Stimulated activated CD8-positive, alpha-beta memory T cell treated with anti-CD3 and anti-CD28 coated beads, Interleukin-15, amount 100 ng/mL, for 24 hours (primary cell): ENCODE results near the gene PLCB4.
"Not testable (repeated sequence)": the region's sequence is repeated elsewhere in the genome, so short reads cannot be mapped to it uniquely, and the experiment has no call there.

Experiments
- DNase-seq: peaks from one replicate; pipeline ENCODE4 v3.0.0-alpha.2; 2020; ENCODE audit warnings: low read depth

Gene PLCB4

GRCh38 chr20:9367328-9367727, 298.4 kb downstream of the PLCB4 start:
- no peak for DNase-seq

DNA sequence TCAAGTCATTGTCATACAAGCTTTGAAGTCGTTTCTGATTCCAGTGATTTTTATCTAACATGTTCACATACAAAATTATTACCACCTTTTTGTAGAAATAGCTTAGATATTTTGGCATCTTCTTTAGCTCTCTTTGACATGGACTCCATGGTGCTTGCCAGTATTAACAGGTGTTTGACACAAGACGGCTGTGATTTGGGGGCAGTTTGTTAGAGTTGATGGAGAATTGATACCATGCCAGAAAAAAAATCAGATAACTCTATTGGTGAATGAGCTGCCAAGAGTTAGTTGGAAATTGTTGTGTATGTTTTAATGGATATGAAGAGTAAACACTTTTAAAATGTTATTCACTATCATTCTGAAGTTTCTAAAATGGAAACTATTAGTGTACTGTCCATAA, 298.9 kb downstream of the PLCB4 start:
- DNase-seq: no peak

- no peak for DNase-seq
Measured at GRCh38 chr20:9368893-9369292, 300.0 kb downstream of the PLCB4 start.

DNA sequence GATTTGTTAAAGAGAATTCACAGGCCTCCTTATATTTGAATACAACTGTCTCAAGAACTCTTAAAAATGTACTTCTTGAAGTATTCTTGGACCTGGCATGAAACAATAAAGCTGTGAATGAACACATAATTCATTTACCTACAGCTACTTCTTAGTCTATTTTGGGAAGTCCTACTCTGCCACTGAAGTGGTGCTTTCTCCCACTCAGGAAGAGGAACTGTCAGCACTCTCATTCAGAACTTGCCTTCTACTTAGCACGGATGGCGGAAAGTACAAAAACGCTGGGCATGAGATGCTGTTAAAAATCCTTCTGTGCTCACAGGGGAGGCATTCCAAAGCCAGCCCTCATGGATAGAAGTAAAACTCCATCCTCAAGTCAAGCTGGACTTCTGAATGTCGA, 300.7 kb downstream of the PLCB4 start:
- no peak for DNase-seq

DNA sequence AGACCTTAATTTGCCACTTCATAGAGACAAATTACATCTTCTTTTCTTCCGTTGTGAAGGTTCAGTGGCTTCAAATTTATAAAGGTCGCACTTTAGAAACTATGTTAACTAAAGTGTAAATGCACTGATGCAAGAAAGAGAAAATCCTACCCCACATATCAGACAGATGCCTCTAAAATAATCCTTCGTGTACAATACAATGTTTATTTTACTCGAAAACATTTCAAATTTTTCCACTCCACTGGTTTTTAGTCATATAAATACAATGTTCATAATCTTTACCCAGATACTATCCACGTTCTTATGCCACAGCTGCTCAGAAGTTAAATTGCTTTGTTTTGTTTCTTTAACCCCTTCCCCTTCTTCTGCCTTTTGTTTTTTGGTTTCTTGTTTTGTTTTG, 305.2 kb downstream of the PLCB4 start:
- DNase-seq: no peak

DNA sequence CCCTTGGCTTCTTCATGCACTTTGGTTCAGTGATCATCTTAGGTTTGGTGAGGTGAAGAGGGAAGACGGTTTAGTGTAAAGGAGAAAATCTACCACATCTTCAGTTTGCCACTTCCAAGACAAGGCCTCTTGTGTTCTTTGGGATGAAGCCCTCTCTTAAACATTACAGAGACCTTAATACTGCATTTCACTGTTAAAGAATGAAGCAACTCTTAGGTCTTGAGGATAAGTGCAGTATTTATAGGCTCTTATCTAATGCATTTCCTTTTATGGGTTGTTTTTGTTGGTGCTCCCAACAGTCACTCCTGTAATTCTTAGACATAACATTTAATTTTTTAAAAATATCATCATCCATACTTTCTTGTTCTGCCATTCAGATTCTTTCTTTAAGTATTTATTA, 305.6 kb downstream of the PLCB4 start:
- no peak for DNase-seq

GRCh38 chr20:9375221-9375681, 306.4 kb downstream of the PLCB4 start:
- no peak for DNase-seq

DNA sequence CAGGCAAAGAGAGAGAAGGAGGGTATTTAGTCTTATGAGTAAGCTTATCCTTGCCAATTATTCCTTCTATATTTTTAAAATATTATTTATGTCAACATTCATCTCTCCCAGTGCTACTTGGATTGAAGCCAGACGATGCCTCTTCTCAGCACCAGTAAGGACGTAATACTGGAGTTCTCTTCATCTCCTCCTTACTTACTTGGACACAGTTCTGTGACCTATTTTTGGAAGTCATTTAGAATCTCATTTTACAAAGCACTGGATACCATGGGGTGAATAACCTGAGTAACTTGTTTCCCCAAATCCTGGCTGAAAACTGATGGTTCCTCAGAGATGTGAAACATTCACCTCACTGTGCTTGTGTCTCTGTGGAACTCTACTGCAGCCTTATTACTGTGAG, 308.1 kb downstream of the PLCB4 start:
- no peak for DNase-seq

DNA sequence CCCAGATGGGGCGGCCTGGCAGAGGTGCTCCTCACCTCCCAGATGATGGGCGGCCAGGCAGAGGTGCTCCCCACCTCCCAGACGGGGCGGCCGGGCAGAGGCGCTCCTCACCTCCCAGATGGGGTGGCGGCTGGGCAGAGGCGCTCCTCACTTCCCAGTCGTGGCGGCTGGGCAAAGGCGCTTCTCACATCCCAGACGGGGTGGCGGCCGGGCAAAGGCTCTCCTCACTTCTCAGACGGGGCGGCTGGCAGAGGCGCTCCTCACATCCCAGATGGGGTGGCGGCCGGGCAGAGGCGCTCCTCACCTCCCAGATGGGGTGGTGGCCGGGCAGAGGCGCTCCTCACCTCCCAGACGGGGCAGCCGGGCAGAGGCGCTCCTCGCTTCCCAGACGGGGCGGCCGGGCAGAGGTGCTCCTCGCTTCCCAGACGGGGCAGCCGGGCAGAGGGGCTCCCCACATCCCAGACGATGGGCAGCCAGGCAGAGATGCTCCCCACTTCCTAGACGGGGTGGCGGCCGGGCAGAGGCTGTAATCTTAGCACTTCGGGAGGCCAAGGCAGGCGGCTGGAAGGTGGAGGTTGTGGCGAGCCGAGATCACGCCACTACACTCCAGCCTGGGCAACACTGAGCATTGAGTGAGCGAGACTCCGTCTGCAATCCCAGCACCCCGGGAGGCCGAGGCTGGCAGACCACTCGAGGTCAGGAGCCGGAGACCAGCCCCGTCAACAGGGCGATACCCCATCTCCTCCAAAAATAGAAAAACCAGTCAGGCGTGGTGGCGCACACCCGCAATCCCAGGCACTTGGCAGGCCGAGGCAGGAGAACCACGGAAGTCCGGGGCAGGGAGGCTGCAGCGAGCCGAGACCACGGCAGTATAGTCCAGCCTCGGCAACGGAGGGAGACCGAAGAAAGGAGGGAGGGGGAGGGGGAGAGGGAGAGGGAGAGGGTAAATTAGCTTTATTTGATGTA, 316.7 kb downstream of the PLCB4 start:
- DNase-seq: not testable (repeated sequence)

DNA sequence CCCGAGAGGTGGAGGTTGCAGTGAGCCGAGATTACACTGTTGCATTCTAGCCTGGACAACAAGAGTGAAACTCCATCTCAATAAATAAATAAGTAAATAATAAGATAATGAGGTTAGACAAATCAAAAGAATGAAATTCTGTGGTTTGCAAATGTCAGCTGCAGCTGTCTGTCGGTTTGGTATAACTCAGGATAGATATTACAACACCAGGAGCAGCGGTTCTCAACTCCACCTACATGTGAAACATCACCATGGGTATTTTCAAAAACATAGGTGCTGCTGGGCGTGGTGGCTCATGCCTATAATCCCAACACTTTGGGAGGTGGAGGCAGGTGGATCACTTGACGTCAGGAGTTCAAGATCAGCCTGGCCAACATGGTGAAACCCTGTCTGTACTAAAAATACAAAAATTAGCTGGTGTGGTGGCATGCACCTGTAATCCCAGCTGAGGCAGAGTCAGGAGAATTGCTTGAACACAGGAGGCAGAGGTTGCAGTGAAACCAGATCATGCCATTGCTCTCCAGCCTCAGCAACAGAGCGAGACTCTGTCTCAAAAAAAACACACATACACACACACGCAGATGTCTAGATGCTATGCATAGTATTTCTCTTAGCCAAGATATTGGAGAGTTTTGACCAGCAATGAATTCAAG, 319.4 kb downstream of the PLCB4 start:
- no peak for DNase-seq

- DNase-seq: no peak
Measured at GRCh38 chr20:9388813-9389161, 319.9 kb downstream of the PLCB4 start.

- DNase-seq: no peak
Measured at GRCh38 chr20:9389346-9389745, 320.5 kb downstream of the PLCB4 start.

DNA sequence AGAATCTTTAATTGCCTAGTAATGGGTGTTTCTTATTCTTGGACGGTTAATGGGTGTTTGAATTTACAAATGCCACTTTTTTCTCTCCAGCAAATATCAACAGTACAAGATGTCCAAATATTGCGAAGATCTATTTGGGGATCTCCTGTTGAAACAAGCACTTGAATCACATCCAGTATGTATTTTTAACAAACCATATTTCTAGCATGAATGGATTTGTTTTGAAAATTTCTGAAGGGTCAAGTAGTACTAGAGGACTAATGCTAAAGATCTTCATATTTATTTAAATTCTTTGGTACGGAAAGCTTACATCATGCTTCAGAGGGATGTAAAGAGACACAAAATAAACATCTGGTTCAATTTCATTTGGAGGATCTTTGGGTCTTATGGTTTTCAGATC, 321.6 kb downstream of the PLCB4 start:
- no peak for DNase-seq

DNA sequence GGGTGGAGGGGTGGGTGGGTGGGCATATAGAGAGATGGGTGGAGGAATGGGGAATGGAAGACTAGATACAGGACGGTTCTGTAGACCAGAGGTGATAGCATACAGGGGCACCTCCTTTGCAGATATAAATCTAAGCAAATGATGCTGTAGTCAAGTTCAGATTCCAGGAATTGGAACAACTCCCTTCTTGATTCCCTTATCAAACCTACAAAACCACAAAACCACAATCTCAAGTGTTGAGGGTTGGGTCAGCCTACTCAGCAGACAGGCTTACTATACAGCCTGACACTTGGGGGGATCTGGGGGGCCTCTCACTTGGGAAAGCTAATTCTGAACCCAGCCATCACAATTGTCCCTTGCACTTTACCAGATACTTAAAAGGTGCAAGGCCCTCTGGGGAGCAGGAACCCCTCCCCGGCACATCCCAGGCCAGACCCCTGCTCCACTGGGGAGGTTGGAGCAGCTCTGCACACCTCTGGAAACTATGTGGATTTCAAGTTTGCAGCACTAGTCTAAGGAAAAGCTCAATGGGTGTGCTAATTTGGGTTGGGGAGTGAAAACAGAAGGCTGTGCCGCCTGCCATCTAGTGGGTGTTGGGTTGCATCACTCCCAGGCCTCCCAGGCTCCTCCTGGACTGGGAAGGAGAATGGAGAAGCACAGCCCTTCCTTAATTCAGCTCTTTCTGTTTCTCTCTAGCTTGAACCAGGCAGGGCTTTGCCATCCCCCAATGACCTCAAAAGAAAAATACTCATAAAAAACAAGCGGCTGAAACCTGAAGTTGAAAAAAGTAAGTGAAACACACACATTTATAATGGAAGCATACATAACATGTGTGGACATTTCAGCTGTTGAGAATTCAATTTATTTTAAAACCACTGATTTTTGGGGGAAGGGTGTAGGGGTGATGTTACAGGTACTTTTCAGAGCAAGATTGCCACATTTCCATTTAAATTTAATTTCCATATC, 324.3 kb downstream of the PLCB4 start:
- DNase-seq: no peak

GRCh38 chr20:9395971-9396370, 327.1 kb downstream of the PLCB4 start:
- no peak for DNase-seq

DNA sequence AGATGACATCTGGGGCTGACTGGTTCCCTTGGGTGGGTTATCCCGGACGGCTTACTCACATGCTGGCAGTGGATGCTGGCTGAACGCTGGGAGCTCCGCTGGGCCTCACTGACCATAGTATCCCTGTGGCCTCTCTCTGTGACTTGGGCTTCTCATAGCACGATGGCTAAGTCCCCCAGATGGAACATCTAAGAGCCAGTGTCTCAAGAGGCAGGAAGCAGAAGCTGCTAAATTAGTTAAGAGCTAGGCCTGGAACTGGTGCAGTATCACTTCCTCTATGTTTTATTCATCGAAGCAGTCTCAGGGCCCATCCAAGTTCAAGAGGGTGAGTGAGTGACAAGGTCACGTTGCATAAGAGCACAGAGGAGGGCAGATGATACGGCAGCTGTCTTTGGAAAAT, 329.0 kb downstream of the PLCB4 start:
- DNase-seq: no peak

- DNase-seq: no peak
Measured at GRCh38 chr20:9398882-9399281, 330.0 kb downstream of the PLCB4 start.

DNA sequence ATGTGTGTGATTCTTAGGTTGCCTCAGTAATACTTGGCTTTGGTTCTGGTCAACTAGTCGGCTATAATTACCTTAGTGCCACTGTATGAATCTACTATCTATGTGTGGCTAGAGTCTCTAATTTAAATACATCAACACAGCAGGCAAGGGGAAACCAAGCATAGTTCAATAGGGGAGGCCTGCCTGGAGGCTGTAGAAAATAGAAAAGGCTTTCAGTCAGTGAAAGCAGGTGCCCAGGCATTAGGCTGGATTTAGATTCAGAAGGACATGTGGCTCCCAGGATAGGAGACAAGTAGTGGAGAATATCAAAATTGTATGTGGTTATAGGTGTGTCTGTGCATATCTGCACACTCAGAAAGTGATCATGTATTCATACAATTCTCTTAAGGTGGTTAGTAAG, 330.4 kb downstream of the PLCB4 start:
- no peak for DNase-seq

- DNase-seq: no peak
Measured at GRCh38 chr20:9400171-9401025, 331.5 kb downstream of the PLCB4 start.

DNA sequence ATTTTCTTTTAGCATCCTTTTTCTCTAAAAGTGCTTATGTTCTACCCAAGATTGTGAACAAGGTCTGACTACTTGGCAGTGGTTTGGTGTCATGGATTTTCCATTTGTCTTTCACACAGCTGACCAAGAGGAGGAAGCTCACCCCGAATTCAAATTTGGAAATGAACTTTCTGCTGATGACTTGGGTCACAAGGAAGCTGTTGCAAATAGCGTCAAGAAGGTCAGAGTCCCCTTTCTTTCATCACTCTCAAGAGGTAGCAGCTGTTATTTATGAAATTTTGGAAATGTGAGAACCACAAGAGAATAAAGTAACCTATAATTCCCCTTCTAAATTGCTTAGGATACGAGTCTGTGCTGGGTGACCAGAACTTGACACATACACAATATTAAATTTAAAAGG, 332.5 kb downstream of the PLCB4 start:
- no peak for DNase-seq

GRCh38 chr20:9402141-9402540, 333.3 kb downstream of the PLCB4 start:
- DNase-seq: no peak
